ENCODE results near the gene ZNF593OS.
A peak's percentile ranks its signal among the peaks of the same experiment; 100 is the strongest.

The ZNF593OS gene

DNA sequence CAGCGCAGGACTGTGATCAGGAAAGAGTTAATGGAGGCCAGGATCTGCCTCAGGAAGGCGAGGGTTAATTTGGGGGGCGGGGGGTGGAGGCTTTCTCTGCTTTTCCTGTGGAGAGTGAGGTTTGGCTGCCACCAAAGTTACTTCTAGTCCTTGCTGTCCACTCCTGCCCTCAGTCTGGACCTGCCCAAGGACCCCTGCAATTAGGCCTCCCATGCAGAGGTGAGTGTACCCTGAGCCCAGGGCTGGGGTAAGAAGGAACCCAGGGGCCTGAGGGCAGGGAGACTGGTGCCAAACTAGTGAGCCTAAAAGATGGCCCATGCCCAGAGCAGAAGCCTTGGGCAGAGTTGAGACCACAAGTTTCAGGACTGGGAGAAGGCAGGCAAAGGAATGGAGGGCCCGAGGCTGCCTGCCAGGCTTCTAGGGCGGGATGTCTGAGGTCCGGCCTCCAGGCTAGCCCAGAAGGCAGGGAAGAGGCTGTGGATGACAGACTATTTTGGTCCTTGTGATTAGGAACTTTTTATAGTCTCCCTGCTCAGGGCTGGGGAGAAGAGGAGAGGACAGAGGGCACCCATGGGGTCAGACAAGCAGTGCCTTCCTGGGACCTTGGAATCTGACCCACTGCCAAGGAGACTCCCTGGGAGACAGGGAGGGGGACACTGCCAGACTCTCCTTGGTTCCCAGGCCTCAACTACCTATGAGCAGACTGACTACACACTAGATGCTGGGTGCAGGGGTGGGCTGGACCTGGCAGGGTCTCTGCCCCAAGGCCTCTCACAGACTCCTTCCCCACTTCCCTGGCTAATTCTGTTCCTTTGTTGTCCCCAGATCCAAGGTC, 12.5 kb downstream of the ZNF593OS start, which contains the start of gene FAM110D:
Gene FAM110D (plus strand): TSS at position 172 of the 835 bp plus-strand sequence. CDS start 2,213 bp downstream, outside the sequence.
- DNase-seq, result no peak

DNA sequence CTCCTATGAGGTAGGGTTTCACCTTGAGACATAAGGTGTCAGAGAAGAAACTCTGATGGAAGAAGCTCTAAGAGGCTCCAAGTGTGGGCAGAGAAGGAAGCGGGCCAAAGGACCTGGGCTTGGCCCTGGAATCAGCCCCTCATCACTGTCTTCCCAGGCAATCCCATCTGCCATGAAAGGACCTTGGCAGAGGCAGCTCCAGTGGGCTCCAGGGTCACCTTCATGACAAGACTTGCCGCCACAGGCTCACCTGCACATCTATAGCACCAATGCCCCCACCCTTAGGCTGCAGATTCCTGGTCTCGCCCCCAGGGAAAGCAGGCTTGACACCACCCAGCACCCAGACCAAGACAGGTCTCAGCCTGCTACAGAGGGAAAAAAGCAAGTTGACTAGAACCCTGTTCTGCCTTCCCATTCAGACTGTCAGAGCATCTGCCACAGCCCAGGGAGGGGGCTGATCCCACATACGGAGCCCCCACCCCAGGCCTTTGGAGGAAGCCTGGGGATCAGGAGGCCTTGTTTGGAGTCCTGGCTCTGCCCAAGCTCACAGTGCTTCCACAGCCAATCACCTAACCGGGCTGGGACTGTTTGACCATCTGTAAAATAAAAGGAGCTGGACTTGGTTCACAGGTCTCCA, 13.2 kb downstream of the ZNF593OS start:
- DNase-seq, result no peak

DNA sequence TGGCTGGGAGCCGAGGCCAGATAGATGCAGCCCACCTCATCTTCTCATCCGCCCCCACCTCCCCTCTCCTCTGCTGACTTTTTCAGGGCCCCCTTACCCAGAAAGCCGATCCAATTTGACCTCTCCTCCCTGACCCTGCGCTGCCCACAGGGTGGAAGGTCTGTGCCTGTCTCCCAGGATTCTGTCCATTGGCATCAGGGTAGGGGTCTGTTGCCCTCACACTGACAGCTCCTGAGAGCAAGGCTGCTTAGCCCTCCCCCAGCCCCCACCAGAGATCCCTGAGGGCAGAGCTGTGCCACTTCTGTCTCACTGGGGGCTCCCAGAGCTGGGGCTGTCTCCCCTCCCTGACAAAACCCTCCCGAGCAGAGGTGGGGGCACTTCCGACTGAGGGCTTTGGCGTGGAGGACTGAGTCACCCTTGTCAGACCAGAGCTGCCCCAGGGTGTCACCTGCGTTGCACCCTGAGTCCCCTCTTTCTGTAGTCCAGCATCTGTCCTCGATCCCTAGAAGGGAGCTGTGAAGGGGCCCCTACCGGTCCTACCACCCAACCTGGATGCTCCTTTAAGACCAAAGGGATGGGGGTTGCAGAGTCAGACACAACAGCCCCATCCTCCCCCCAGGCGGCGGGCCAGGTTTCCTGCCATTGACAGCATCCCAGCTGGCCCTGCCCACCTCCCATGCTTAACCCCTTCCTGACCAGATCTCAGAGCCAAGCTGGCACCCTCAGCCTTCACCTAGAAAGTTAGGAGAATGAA, 15.2 kb downstream of the ZNF593OS start:
- no peak for DNase-seq

DNA sequence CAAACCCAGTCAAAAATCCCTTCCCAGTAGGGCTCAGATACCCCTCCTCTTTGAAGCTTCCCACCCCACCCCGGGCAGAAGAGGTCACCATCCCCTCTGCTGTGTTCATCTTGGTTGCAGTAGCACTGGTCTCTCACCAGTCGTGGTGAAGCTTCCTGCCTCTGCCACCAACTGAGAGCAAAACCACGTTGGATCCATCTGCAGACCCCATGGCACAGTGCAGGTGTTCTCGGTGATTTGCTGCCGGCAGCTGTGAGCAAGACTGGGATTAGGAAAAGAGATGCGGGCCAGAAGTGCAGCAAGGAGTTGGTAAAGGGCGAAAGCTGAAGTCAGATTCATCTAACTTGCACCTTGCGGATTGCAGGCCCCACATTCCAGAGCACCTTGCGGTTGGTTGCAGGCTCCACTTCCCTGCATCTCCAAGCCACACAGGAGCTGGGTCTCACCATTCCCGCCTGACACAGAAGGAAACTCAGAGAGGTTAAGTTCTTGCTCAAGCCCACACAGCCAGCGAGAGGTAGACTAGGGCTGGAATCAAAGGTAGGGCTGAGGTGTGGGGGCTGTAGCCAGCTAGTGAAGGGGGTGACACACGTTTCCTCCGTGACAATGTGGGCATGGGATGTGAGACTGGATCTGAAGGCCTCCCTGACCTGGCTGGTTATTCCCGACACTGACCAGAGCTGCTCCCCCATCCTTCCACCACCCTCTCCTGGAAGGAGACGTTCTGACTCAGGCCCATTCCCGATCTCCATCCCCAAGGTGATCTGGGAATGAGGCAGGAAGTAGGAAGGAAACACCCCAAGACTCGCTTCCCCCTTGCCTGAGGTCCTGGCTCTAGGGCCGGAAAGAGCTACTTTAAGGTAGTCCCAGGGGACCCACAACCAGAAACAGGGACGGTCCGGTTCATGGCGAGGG, 16.0 kb downstream of the ZNF593OS start:
- no peak for DNase-seq

DNA sequence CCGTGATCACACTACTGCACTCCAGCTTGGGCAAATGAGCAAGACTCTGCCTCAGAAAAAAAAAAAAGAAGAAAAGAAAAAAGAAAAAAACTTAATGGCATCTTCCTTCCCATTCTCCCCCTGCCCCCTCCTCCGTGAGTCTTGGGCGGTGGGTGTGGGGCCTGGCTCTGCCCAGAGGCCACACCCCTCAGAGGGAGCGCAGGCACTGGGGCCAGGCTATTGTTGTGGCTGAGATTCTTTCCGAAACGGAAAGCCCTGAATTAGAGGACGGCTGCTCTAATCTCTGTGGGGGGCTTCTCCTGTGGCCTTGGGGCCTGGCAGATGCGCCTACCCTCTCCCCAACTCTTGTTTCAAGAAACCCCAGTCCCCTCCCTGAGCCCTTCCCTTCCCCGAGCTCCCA, 16.9 kb downstream of the ZNF593OS start:
- DNase-seq, result no peak

DNA sequence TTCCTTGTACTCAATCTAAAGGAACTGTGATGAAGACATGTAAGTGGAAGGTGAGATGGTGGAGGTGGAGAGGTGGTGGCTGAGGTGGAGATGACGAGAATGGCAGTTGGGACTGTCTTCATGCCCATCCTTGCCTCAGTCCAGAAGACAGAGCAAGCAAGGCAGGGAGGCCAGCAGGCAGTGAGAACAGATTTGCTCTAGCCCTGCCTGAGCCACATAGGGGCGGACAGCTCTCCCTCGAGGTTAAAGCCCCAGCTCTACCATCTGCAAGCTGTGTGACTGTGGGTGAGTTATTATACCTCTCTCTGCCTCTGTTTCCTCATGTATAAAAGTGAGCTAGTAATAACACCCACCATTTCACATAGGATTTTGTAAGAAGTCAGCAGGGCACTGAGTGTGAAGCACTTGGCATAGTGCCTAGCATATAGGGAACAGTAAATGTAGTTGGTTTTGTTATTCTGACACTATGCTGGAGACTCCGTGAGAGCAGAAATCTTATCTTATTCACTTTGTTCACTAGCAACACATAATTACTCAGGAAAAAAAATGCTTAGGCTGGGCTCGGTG, 17.6 kb downstream of the ZNF593OS start:
- DNase-seq, result no peak

DNA sequence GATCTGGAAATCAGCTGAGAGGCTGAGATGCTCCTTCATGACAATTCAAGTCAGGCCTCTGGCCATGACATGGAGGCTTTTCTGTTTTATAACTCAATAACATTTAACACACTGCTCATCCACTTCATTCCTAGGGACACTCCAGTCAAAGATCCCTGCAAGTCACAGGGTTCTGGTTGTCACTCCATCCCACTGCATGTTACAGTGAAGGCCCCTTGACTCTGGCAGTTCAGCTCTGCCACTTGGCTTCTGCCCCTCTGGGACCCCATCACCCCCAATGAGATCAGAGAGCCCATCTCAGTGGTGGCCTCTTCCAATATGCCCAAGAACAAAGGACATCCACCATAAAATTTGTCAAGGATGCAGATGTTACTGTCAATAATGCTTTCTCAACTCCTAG, 22.7 kb downstream of the ZNF593OS start:
- no peak for DNase-seq

DNA sequence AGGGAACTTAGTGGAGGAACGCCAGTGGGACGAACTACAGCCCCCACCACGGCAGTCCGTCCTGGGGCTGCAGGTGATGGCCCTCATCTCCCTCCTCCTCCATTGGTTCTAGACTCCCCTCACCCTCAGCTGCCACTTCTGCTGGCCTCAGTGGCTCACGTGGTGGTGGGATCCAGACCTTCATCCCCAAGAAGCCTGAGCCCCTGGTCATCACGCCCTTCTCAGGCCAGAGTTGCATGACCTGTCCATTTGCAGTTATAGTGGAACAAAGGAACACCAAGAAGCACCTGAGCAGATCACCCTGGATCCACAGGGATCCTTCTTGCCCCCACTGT, 25.7 kb downstream of the ZNF593OS start:
- no peak for DNase-seq

DNA sequence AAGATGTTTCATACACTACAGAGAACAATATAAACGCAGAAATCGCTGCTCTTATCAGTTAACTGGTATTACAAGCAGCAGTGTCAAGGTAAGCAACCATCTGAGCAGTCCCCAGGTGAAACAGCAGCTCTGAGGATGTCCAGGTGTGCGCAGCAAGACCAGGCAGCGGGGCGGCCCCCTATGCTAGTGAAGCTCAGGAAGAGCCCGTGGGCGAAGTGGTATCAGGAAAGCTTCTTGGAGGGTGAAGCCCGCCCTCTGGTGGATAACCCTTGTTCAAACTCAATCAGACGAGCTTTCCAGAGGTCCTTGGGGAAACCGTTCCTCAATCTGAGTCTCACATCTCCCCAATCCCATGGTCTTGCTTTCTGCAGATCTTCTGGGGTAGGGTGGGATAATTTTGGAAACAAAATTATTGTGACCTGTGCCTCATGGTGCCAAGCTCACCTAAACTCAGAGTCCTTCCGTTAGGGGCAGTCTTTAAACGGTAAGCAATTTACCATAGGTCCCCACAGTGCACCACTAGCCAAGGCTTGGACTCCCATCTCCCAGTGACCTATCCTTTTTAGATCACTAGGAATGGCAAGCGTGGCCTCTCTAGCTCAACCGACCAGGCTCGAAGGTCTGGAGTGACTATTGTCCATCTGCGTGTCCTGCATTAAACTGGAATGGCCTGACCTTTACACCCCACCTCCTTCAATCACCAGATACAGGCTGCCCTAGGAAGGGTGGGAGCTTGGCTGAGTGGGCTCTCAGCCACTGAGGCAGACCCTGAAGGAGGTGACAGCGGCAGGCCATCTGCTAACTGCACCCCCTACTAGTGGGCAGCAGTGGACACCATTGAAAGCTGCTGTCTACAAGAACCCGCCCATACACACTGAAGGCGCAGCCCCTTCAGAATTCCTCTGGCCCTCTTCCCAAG, 26.3 kb downstream of the ZNF593OS start:
- peak; percentile 75 for DNase-seq

DNA sequence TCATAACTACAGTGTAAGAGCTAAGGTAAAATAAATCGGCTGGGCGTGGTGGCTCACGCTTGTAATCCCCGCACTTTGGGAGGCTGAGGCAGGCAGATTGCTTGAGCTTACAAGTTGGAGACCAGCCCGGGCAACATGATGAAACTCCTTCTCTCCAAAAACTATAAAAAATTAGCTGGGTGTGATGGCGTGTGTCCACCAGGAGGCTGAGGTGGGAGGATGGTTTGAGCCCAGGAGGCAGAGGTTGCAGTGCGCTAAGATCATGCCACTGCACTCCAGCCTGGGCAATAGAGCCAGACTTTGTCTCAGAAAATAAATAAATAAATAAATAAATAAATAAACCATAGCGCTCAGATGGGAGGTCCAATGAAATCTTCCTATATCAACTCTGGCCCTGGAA, 29.5 kb downstream of the ZNF593OS start:
- no peak for DNase-seq

DNA sequence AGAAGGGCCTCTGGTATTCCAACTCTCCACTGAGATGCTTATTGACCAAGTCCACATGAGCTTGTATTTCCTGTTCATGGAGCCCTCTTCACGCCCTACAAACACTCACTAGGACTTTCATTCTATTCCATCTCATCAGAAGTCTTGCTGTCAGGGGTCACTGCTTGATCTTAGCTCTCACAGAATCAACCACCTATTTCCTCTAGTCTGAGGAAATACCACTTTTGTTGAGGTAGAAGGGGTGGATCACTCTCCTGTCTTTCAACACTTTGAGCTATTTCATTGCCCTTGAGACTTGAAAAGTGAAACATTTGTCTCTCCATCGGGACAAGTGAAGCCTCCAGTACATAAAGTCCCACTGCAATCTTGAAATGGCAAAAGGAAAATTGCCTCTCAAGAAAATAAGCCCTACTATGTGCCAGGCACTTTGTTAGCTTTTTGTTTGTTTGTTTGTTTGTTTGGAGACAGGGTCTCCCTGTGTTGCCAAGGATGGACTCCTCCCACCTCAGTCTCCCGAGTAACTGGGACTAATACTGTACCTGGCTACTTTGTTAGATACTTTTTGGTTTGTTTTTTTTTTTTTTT, 32.6 kb downstream of the ZNF593OS start:
- DNase-seq, result no peak

DNA sequence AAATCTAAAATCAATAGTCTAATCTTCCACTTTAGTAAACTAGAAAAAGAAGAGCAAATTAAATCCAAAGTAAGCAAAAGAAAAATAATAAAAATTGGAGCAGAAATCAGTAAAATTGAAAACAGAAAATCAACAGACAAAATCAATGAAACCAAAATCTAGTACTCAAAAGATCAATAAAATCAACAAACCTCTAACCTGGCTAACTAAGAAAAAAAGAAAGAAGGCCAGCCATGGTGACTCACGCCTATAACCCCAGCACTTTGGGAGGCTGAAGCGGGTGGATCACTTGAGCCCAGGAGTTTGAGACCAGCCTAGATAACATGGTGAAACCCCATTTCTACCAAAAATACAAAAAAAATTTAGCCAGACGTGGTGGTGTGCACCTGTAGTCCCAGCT, 37.2 kb downstream of the ZNF593OS start:
- DNase-seq, result no peak

DNA sequence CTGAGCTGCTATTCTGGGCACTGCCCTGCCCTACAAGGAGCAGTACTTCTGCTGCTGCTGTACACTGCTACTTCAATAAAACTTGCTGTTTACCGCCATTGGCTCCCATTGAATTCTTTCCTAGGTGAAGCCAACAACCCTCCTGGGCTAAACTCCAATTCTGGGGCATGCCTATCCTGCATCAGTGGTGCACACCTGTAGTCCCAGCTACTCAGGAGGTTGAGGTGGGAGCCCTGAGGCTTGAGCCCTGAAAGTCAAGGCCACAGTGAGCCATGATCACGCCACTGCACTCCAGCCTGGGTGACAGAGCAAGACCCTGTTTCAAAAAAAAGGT, 38.8 kb downstream of the ZNF593OS start:
- DNase-seq, result no peak

DNA sequence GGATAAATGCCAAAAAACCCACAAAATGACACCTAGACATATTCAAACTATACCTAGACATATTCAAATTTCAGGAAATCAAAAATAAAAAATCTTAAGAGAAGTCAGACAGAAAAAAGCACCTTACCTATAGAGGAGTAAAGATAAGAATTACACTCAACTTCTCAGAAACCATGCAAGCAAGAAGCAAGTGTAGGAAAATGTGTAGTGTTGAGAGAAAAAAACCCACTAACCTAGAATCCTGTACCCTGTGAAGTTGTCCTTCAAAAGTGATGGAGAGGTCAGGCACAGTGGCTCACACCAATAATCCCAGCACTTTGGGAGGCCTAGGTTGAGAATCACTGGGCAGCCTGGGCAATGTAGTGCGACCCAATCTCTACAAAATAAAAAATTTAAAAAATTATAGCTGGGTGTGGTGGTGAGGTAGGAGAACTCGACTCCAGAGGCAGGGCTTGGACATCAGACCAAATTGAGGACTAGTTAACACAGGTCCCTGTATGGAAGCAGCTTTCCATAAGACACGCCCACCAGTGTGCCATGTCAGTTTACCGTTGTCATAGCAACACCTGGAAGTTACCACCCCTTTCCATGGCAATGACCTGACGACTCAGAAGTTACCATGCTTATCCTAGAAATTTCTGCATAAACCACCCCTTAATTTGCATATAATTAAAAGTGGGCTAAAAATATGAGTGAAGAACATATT, 39.4 kb downstream of the ZNF593OS start:
- DNase-seq, result no peak

DNA sequence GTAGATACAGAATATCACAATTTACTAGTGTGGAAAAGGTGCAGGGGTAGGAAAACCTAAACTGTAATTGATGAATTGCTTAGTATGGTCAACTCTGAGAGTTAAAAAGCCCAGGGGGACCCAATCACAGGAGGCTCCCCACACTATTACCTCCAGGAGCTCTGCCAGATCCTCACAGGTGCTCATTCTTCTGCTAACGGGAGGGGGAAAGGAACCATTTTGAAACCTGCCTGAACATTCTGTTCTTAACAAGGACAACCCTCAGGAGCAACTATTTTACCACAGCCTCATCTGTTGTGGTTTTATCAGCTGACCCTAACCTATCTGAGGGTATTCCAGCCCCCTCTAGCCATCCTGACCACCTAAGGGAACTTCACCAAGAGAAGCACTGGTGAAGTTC, 40.9 kb downstream of the ZNF593OS start:
- no peak for DNase-seq

DNA sequence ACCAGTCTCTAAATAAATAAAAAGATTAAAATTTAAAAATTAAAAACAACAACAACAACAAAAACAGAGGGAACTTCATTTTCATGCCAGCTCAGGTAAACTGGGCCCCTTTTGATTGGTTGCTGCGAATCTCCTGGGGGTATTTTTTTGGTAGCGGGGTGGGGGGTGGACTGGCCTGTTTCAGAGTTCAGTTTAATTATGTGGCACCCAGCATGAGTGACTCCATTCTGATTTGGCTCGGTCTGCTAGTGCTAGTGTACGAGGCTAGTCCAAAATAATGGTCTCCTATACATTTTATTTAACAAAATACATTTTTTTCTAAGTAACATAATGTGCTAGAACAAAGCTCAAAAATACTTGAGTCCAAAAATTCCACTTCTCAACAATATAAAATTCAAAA, 41.9 kb downstream of the ZNF593OS start:
- DNase-seq, result no peak

DNA sequence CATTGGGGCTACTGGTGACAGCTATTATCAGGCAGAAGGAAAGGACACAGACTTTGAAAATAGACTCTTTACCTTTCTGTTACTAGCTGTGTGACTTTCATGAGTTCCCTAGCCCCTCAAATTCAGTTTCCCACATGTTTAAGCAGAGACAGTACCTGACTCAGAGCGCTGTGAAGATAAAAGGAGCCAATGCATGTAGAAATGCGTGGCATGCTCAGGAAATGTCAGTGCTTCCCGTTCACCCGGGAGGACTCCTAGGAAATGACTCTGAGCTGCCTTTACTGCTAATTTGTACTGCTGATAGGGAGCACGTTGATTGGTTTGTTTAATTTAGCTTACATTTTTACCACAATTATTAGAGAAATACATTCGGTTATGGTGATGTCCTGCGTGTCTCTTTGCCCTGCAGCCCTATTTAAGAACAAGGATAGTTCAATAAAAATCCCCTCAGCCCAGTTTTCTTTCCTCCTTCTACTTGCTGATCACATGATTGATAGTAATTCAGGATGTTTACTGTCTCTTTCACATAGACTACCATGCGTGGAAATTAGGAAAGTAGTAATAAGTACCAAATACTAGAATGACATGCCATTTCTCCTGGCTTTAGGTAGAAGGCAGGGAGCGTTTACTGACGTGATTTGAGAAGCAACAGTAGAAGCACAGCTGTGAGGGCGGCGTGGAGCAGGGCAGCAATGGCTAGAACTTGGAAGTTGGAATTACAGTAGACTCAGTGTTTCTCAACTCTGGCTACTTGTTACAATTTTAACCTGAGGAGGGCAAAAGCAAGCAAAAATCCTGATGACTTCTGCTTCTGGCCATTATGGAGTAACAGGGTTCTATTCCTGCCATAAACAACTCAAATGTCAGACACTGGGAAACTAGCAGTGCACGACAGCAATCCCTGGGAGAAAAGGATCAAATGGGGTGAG, 44.1 kb downstream of the ZNF593OS start:
- no peak for DNase-seq

DNA sequence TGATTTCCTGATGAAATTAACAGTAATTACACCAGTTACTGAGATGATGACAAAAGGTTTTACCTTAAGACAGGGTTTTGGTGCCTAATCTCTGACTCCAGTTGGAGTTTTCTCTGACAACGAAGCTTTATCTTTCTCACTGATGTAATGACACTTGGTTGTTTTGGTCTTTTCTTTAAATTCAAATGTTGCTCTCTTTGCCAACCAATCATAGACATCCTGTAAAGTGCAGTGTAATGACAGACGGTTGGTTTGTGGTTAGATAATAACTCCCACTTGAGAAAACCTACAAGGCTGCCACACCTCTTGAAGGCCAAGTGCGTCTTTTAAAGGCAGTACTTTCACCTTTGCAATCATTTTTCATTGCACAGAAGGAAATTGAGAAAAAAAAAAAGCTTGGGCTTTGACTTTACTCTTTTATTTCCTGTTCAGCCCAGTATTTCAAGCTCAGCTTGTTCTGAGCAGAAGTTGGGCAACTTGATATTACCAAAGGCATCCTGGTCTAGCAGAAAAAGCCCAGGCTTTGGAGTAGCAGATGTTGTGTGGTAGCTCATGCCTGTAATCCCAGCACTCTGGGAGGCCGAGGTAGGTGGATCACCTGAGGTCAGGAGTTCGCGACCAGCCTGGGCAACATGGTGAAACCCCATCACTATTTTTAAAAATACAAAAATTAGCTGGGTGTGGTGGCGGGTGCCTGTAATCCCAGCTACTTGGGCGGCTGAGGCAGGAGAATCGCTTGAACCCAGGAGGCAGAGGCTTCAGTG, 45.1 kb downstream of the ZNF593OS start:
- peak; percentile 73 for DNase-seq

Data from CD4-positive, alpha-beta T cell treated with Interleukin-15 for 1 hour (primary cell).